Femur (tissue), 1 donor: Measurements from ENCODE around the gene MGMT.

Source experiments
- DNase-seq: peaks from one replicate; pipeline ENCODE4 v3.0.0-alpha.2; 2017

Gene MGMT

DNA sequence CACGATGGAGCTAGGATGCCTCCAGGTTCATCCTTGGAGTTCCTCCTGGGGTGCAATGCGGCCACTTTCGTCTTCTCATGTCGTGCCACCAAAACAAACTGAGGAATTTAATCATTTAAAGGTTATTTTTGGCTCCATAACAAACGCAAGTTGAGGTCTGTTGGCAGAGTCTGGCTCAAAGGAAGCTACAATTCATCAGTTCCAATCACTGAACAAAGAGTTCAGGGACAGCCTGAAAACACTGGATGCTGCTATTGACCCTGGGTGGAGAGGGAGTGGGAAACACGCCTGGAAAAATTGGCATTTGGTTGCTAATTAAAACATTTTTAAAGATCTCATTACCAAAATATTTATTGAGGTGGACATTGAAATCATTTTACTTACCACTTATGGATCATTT lies 11.4 kb upstream of the MGMT start:
- DNase-seq, result no peak

GRCh38 chr10:129459762-129460539 lies 7.1 kb upstream of the MGMT start:
- no peak for DNase-seq

- no peak for DNase-seq
Measured at GRCh38 chr10:129462257-129462795, 4.7 kb upstream of the MGMT start.

DNA sequence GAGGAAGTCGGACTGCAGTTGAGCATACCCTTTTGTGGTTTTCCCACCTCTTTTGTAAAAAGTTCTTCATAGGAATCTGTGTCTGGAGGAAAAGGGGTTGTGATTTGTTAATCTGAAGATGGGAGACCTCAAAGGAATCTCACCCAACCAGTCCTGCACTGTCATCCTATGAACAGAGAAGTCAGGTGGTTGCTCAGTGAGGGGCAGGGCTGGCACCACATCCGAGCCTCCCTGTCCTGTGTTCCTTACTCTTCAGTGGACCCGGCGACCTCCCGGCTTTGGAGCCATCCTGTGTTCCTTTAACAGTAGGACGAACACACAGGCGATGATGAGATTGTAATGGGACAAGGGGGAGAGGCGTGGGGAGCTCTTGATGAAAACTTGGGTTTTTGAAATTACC lies 2.8 kb upstream of the MGMT start:
- DNase-seq, result no peak

GRCh38 chr10:129465796-129466702 lies 992 bp upstream of the MGMT start:
- DNase-seq, result no peak

DNA sequence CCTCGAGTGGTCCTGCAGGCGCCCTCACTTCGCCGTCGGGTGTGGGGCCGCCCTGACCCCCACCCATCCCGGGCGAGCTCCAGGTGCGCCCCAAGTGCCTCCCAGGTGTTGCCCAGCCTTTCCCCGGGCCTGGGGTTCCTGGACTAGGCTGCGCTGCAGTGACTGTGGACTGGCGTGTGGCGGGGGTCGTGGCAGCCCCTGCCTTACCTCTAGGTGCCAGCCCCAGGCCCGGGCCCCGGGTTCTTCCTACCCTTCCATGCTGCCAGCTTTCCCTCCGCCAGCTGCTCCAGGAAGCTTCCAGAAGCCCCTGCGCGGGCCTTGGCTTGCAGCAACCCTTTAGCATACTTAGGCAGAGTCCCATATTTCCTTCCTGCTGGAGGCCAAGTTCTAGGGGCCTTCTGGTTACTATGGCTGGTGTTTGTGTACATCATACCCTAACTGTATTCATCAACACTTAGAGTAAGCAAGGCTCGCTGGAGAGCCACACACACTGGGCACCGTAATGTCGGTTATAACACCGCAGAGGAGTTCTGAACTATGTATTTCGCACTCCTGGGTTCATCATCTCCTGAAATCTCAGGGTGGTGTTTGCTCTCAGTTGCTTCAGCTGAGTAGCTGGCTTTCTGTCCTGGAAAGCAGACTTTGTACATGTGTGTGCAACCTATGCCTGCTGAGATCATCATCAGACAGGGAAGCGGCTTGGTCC lies 471 bp downstream of the MGMT start:
- DNase-seq, result peak; percentile 77

DNA sequence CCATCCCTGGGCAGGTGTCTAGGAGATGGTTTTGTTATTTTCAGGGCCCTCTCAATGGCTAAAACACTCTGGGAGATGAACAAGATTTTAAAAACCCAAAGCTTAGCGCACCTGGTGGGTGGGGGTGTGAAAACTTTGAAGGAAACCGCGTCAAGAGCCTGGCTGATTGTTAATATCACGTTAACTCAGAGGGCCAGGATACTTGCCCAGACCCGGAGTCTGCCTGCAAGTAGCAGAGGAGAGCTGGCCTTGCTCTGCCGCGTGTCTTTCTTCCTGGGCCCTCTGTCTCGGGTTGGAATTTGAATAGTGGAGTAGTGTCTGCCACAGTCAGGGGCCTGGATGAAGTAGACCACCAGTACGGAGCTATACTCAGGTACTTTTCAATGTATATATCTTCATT lies 1.1 kb downstream of the MGMT start:
- no peak for DNase-seq

DNA sequence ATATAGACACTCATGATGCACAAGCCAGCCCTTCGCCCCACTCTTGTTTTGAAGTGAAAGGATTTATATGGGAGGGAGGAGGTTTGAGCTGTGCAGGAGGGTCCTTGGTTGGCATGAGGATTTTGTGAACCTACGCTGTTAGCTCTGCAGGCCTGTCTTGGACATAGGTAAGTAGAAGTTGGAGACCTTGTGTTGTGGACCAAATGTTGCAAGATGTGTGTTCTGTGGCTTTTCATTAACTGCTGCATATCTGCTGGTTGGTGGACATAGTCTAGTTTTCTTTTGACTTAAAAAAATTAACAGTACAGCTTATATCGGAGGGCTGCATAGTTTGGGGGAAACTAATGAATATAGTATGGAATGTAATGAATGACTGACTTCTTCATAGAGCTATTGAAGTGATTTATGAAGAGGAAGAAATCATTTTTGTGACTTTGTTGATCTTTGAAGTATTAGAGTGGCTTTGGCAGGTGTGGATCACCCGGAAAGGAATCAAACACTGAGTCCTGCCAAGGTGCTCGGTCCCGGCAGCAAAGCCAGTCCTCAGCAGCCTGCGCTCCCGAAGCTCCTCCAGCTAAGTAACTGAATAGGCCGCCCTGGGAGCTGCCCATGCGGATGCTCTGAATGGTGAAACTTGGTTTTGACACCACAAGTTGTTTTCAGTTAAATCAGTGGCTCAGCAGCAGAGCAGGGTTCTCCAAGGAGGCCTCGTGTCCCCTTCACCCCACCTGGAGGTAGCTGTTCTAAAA lies 3.2 kb downstream of the MGMT start:
- DNase-seq, result no peak

DNA sequence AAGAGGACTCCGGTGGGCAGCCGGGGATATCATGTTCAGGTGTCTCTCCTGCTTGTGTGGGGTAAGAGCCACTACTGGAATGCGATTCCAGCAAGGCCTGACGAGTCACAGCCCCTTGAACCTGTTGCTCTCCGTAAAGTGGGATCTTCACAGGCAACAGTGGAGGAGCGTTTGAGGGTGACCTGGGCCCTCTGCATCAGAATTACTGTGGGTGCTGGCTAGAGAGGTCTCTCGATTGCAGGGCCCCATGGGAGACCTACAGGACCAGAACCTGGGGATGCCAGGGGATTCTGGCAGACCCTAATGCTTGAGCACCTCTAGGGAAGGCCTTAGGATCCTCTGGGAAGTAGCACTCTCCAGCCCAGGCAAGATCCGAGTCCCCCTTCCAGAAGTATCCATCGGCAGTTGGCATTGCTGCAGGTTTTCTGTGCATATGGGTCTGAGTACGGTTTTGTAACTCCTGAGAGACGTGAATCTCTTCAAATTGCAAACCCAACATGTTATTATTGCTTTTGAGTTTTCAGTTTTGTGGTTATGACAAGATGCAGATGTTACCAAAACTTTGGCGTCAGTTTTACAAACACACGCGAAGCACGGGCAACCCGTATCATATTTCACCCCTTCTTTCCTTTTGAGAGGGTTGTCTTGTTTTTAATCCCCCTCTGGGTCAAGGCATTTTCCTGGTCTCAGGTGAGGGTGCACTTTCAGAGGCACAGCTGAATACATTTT lies 4.6 kb downstream of the MGMT start:
- no peak for DNase-seq

GRCh38 chr10:129472696-129473555 lies 5.9 kb downstream of the MGMT start:
- DNase-seq, result no peak

DNA sequence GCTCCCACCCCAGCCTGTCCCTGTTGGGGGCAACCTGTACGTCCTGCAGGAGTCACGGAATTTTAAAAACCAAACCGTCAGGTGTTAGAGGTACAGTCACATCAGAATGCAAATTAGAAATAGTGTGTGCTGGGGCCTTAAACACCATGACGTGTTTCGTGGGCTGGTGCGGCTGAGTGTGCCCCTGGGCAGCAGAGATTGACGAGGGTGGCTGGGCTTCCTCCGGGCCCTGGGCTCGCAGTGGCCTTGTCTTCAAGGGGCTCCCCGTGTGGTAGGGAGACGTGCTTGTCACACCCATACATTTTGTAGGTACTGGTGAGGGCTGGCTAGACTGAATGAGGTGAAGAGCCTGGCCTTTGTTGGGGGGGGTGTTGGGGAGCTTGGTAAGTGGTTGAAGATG lies 7.6 kb downstream of the MGMT start:
- no peak for DNase-seq

- no peak for DNase-seq
Measured at GRCh38 chr10:129476431-129476830, 9.4 kb downstream of the MGMT start.

- no peak for DNase-seq
Measured at GRCh38 chr10:129477051-129477450, 10.0 kb downstream of the MGMT start.

DNA sequence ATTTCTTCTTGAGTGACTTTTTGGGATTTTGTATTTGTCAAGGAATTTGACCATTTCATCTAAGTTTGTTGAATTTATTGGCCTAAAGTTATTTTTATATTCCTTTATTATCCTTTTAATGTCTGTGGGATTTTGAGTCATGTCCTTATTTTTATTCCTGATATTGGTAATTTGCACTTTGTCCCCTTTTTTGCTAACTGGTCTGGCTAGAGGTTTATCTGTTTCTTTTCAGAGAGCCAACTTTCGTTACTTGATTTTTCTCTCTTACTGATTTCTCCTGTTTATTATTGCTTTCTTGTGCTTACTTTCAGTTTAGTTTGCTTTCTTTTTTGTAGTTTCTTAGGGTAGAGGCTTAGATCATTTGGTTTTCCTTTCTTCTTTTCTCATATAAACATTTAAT lies 14.6 kb downstream of the MGMT start:
- DNase-seq, result no peak

DNA sequence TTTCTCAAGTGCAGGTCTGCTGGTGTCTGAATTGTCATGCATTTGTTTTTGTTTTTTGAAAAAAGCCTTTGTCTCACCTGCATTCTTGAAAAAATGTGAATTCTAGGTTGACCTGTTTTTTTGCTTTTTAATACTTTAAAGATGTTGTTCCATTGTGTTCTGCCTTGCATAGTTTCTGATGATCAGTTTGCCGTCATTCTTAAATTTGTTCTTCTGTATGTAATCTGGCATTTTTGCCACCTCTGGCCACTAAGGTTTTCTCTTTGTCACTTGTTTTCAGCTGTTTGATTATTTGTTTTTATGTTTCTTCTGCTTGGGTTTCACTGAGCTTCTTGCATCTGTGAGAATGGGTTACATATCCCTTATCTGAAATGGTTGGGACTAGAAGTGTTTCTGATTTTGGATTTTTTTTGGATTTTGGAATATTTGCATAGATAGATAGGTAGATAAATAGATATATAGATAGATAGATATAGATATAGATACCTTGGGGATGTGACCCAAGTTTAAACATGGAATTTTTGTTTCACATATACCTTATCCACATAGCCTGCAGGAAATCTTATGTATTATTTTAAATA lies 16.5 kb downstream of the MGMT start:
- no peak for DNase-seq

GRCh38 chr10:129486805-129487204 lies 19.8 kb downstream of the MGMT start:
- no peak for DNase-seq

- no peak for DNase-seq
Measured at GRCh38 chr10:129491123-129491734, 24.2 kb downstream of the MGMT start.

GRCh38 chr10:129494176-129494575 lies 27.1 kb downstream of the MGMT start:
- DNase-seq, result no peak

GRCh38 chr10:129494740-129495139 lies 27.7 kb downstream of the MGMT start:
- DNase-seq, result no peak

GRCh38 chr10:129495256-129495655 lies 28.2 kb downstream of the MGMT start:
- no peak for DNase-seq
